ENCODE results near the gene NUCB1. TPM values are rescaled to one million over a fixed set of nuclear protein-coding genes. Genes with fewer than 3 reads are reported as not detected.

NUCB1 gene
- total and polyA plus RNA-seq, 10 donors, result 67.6 to 321 (median 237) TPM

- Histone ChIP-seq H3K27ac (no peak overlapping the region), H3K9me3 (peaks cover 0 to 18% (median 11%) of the 10 kb centered on the region in 8 donors), H3K27me3 (replicated peaks in 1 of 7) (no peaks in the 10 kb centered on the region), H3K4me3 (no peak overlapping the region), H3K4me1 (peaks cover 0 to 19% (median 0%) of the 10 kb centered on the region in 6 donors), H3K36me3 (no peaks in the 10 kb centered on the region)
- no peak for DNase-seq
- no peak for TF ChIP-seq CTCF (IDR thresholded peaks at IDR 0.05 in 8 of 11, conservative IDR thresholded peaks at IDR 0.05 in 3 of 11)
- WGBS, 5 donors, result 90 to 100% (median 96%) methylated on average over 2 to 3 of the region's 3 CpGs
- intact Hi-C loops (cut with DNase I; ENCODE audit: low total_unique reads), result no loop called here
These were observed 47.1 kb downstream of the NUCB1 start for GRCh38 chr19:48947258-48947542.

- no peak for DNase-seq
- Histone ChIP-seq H3K27ac (peak overlapping the region in 7 of 8 donors; percentile 48 to 81 (median 60)), H3K9me3 (peaks cover 0 to 18% (median 11%) of the 10 kb centered on the region in 8 donors), H3K27me3 (replicated peaks in 1 of 7) (no peaks in the 10 kb centered on the region), H3K4me3 (no peak overlapping the region), H3K36me3 (no peaks in the 10 kb centered on the region), H3K4me1 (peaks cover 4 to 21% (median 7%) of the 10 kb centered on the region in 6 donors)
- TF ChIP-seq POLR2AphosphoS5 (IDR thresholded peaks at IDR 0.05), result peak in 1 of 3 donors; percentile 62
- no peak for TF ChIP-seq CTCF (IDR thresholded peaks at IDR 0.05 in 8 of 11, conservative IDR thresholded peaks at IDR 0.05 in 3 of 11)
- 44 to 58% (median 47%) methylated on average over 3 of the region's 3 CpGs for WGBS, 5 donors
- intact Hi-C loops (cut with DNase I; ENCODE audit: low total_unique reads), result loop anchor here (10.0 kb wide), 1 partner anchor 45 kb away; the partner anchor contains the start of gene NUCB1
These were observed 50.0 kb downstream of the NUCB1 start for GRCh38 chr19:48950159-48950558.

- peaks cover 12 to 30% (median 15%) of the 10 kb centered on the region in 6 donors for H3K4me1 ChIP-seq
- H3K27me3 ChIP-seq (replicated peaks in 1 of 7), result no peaks in the 10 kb centered on the region
- H3K27ac ChIP-seq, result peak overlapping the region; percentile 29 to 81 (median 58)
- TF ChIP-seq POLR2AphosphoS5 (IDR thresholded peaks at IDR 0.05) (peak in 1 of 3 donors; percentile 16), CTCF (IDR thresholded peaks at IDR 0.05 in 8 of 11, conservative IDR thresholded peaks at IDR 0.05 in 3 of 11) (no peak)
- intact Hi-C loops (cut with DNase I; ENCODE audit: low total_unique reads), result loop anchor here (10.0 kb wide), 1 partner anchor 46 kb away; the partner anchor contains the start of gene NUCB1
- peaks cover 0 to 3% (median under 1%) of the 10 kb centered on the region in 6 donors for H3K36me3 ChIP-seq
- H3K9me3 ChIP-seq, result peaks cover 0 to 18% (median 11%) of the 10 kb centered on the region in 8 donors
- H3K4me3 ChIP-seq, result no peak overlapping the region
- 46 to 67% (median 59%) methylated on average over 9 of the region's 9 CpGs for WGBS, 5 donors
- DNase-seq, result no peak
These were observed 50.9 kb downstream of the NUCB1 start for GRCh38 chr19:48950830-48951519.

GRCh38 chr19:48953141-48953540 lies 53.0 kb downstream of the NUCB1 start:
- TF ChIP-seq CTCF (IDR thresholded peaks at IDR 0.05 in 8 of 11, conservative IDR thresholded peaks at IDR 0.05 in 3 of 11) (no peak), POLR2AphosphoS5 (IDR thresholded peaks at IDR 0.05) (no peak), POLR2A (IDR thresholded peaks at IDR 0.05) (no peak)
- no peak for DNase-seq
- Histone ChIP-seq H3K9me3 (peaks cover 0 to under 1% (median 0%) of the 10 kb centered on the region in 8 donors), H3K36me3 (peaks cover 0 to 25% (median 6%) of the 10 kb centered on the region in 6 donors), H3K27ac (no peak overlapping the region), H3K4me3 (no peak overlapping the region), H3K4me1 (peaks cover 12 to 36% (median 20%) of the 10 kb centered on the region in 6 donors), H3K27me3 (replicated peaks in 1 of 7) (no peaks in the 10 kb centered on the region)
- intact Hi-C loops (cut with DNase I; ENCODE audit: low total_unique reads), result loop anchor here (10.0 kb wide), 1 partner anchor 48 kb away; the partner anchor contains the start of gene NUCB1
- WGBS, 5 donors, result 70 to 87% (median 77%) methylated on average over 4 of the region's 4 CpGs

All from spleen (tissue), 11 donors.